KMS-11 (cell line): ENCODE data around the gene PLXNA4.

Source experiments
- H2AFZ ChIP-seq: fragments of 200-600 bp; sonication (generic); 2 replicates; pipeline ENCODE4 v1.6.1; 2016; ENCODE audit warnings: antibody characterized with exemption, mixed run types, low read depth
- H3K27ac ChIP-seq: fragments of 200-600 bp; sonication (generic); 2 replicates; pipeline ENCODE4 v1.6.1; 2016; ENCODE audit warnings: mild to moderate bottlenecking, mixed run types
- H3K27me3 ChIP-seq: fragments of 200-600 bp; sonication (generic); 2 replicates; pipeline ENCODE4 v1.6.1; 2017; ENCODE audit warnings: mild to moderate bottlenecking, low read depth, mixed run types, moderate library complexity; ENCODE audit not compliant: insufficient read depth
- H3K36me3 ChIP-seq: fragments of 200-600 bp; sonication (generic); 2 replicates; pipeline ENCODE4 v1.6.1; 2017; ENCODE audit warnings: mild to moderate bottlenecking, mixed run types; ENCODE audit not compliant: insufficient read depth
- H3K4me1 ChIP-seq: fragments of 200-600 bp; sonication (generic); 2 replicates; pipeline ENCODE4 v1.6.1; 2016; ENCODE audit warnings: mild to moderate bottlenecking, low read depth, mixed run types; ENCODE audit not compliant: poor library complexity, severe bottlenecking
- H3K4me2 ChIP-seq: fragments of 200-600 bp; sonication (generic); 2 replicates; pipeline ENCODE4 v1.7.0; 2016; ENCODE audit warnings: mild to moderate bottlenecking, mixed run types
- H3K4me3 ChIP-seq: fragments of 200-600 bp; sonication (generic); IDR thresholded peaks from 2 replicates; pipeline ENCODE4 v1.6.1; 2017; ENCODE audit warnings: low read depth, low read length, mixed read lengths; ENCODE audit not compliant: insufficient read depth
- H3K79me2 ChIP-seq: fragments of 200-600 bp; sonication (generic); 2 replicates; pipeline ENCODE4 v1.6.1; 2016; ENCODE audit warnings: low read depth, mixed run types; ENCODE audit not compliant: insufficient read depth
- H3K9ac ChIP-seq: fragments of 200-600 bp; sonication (generic); 2 replicates; pipeline ENCODE4 v1.6.1; 2016; ENCODE audit warnings: mild to moderate bottlenecking, mixed run types
- H4K20me1 ChIP-seq: fragments of 200-600 bp; sonication (generic); 2 replicates; pipeline ENCODE4 v1.6.1; 2016; ENCODE audit warnings: mild to moderate bottlenecking, mixed run types; ENCODE audit not compliant: insufficient read depth
- CTCF ChIP-seq: fragments of 200-600 bp; sonication (generic); conservative IDR thresholded peaks from 2 replicates; pipeline ENCODE4 v1.6.1; 2017; ENCODE audit warnings: low read depth, mild to moderate bottlenecking, antibody characterized with exemption, low read length, moderate library complexity, mixed read lengths

PLXNA4 gene

DNA sequence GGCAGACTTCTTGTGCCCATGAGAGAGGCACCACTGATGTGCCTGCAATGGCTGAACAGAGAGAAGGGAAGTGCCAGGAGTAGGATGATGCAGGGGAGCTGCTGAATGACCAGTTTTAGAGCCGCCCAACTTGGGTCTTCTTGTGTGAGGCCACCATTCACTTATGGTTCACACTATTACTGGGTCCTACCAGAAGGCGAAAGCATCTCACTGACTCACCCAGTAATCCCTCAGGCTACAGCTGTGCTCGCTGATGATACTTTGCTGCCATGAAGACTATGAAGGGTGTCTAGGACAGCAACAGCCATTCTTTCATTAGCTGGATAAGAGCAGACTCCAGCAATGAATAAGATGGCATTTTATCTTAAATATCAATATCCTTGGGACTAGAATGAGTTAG lies 47.6 kb downstream of the PLXNA4 start:
- no peak overlapping the region for H3K4me3 ChIP-seq
- no peak overlapping the region for H3K9ac ChIP-seq
- no peaks in the 10 kb centered on the region for H3K4me1 ChIP-seq
- no peak overlapping the region for H3K4me2 ChIP-seq
- TF ChIP-seq CTCF = no peak
- H3K27ac ChIP-seq = no peak overlapping the region
- no peaks in the 10 kb centered on the region for H3K27me3 ChIP-seq
- no peaks in the 10 kb centered on the region for H3K79me2 ChIP-seq
- no peaks in the 10 kb centered on the region for H3K36me3 ChIP-seq
- no peak overlapping the region for H2AFZ ChIP-seq
- no peaks in the 10 kb centered on the region for H4K20me1 ChIP-seq

GRCh38 chr7:132527467-132528410 lies 48.5 kb downstream of the PLXNA4 start:
- Histone ChIP-seq H3K79me2 (no peaks in the 10 kb centered on the region), H3K4me1 (no peaks in the 10 kb centered on the region), H4K20me1 (no peaks in the 10 kb centered on the region), H3K4me2 (no peak overlapping the region), H3K27ac (no peak overlapping the region), H3K36me3 (no peaks in the 10 kb centered on the region), H2AFZ (no peak overlapping the region), H3K9ac (no peak overlapping the region), H3K4me3 (no peak overlapping the region), H3K27me3 (no peaks in the 10 kb centered on the region)
- no peak for TF ChIP-seq CTCF

DNA sequence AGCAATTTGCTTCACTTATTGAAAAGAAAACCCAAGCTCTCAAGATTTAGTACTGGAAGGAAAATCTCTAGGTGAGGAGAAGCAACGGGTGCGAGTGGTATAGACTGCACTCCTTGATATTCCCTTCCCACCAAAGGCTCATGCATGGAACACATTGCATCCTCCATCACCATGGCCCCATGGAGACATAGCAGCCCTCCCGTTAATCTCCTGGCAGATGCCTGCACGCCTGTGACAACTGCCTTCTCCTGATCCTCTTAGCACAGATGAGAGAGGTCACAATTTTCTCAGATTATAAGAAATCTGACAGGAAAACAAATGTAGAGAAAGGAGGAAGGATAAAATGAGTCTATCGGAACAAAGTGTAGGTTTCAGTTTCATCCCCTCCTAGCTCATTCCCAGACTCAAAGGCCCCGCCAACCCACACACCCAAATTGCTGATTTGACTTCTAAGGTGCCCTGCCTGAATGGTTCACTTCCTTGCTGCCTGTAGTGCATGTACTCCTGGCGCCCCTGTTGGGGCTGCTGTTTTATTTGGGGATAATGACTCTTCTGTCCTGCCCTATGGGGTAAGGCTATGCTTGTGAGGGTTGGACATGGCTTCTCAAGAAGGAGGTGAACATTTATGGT lies 50.0 kb downstream of the PLXNA4 start:
- Histone ChIP-seq H3K27ac (no peak overlapping the region), H3K4me1 (no peaks in the 10 kb centered on the region), H3K27me3 (no peaks in the 10 kb centered on the region), H3K4me3 (no peak overlapping the region), H3K4me2 (no peak overlapping the region), H4K20me1 (no peaks in the 10 kb centered on the region), H3K9ac (no peak overlapping the region), H3K79me2 (no peaks in the 10 kb centered on the region), H3K36me3 (no peaks in the 10 kb centered on the region), H2AFZ (no peak overlapping the region)
- TF ChIP-seq CTCF = no peak

DNA sequence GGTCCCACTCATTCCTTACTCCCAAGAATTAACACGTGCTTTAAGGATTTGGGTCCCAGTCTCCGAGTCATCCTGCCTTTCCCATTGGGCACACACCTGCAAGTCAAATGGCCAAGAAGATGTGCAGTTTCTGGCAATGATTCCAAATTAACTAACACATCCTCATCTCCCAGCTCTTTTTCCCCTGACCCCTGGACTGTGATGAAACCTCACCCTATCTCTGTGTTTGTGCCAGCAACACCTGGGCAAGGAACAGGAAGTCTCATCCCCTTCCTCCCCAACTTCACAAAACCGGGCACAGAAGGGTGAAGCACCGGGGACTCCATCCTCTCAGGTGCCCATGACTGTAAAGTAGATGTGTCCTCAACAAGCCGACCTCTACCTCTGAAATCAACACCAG lies 54.8 kb downstream of the PLXNA4 start:
- Histone ChIP-seq H3K36me3 (no peaks in the 10 kb centered on the region), H3K9ac (no peak overlapping the region), H4K20me1 (no peaks in the 10 kb centered on the region), H2AFZ (no peak overlapping the region), H3K4me2 (no peak overlapping the region), H3K4me3 (no peak overlapping the region), H3K79me2 (no peaks in the 10 kb centered on the region), H3K4me1 (no peaks in the 10 kb centered on the region), H3K27ac (no peak overlapping the region), H3K27me3 (no peaks in the 10 kb centered on the region)
- no peak for TF ChIP-seq CTCF
